Measurements from ENCODE around the gene DNASE1L1. TPM values are rescaled to one million over a fixed set of nuclear protein-coding genes. Genes with fewer than 3 reads are reported as not detected.

The DNASE1L1 gene
- polyA plus RNA-seq, 1 donor (not counting 4 experiments of a cell fraction or from before 2014, with no cell fraction given) = 17.1 TPM

- H3K27ac ChIP-seq (ENCODE audit: control insufficient read depth, insufficient read depth, low read length) = peak overlapping the region; percentile 90
- peaks cover 70% of the 10 kb centered on the region for H3K79me2 ChIP-seq (ENCODE audit: control insufficient read depth, insufficient read depth, low read length)
- H3K9me3 ChIP-seq (ENCODE audit: control insufficient read depth, low read depth, low read length) = no peaks in the 10 kb centered on the region
- H3K27me3 ChIP-seq (ENCODE audit: control insufficient read depth, extremely low read depth, insufficient read depth, low read length) = no peaks in the 10 kb centered on the region
- H3K4me1 ChIP-seq (ENCODE audit: control insufficient read depth, extremely low read depth, insufficient read depth, low read length) = peaks cover 24% of the 10 kb centered on the region
- dilution Hi-C loops (cut with MboI; ENCODE audit: extremely low pct_ligation_motif_present, low sequenced_read_pairs) = no loop called here
- no peak overlapping the region for H2AFZ ChIP-seq (ENCODE audit: control insufficient read depth, low read length)
- TF ChIP-seq EZH2 (IDR thresholded peaks at IDR 0.05; ENCODE audit: low read length) (no peak), CTCF (optimal IDR thresholded peaks at IDR 0.05 in 1 of 3, IDR thresholded peaks at IDR 0.05 in 1 of 3, conservative IDR thresholded peaks at IDR 0.05 in 1 of 3; ENCODE audit: extremely low read depth in 1 of 3, insufficient read depth in 2 of 3, low read length in 3 of 3) (no peak)
- peaks cover 10 to 16% of the 10 kb centered on the region in 2 experiments for H3K36me3 ChIP-seq (ENCODE audit: control insufficient read depth in 2 of 2, extremely low read depth in 1 of 2, insufficient read depth in 2 of 2, low read length in 2 of 2)
- no peak for FAIRE-seq
- H3K4me2 ChIP-seq (ENCODE audit: control insufficient read depth, extremely low read depth, insufficient read depth, low read depth, low read length) = peak overlapping the region; percentile 73
- no peak for DNase-seq (ENCODE audit: low read depth, low spot score)
- H3K4me3 ChIP-seq (ENCODE audit: control insufficient read depth in 2 of 3, extremely low read depth in 1 of 3, insufficient read depth in 2 of 3, low read depth in 1 of 3, low read length in 3 of 3) = peak overlapping the region in 2 of 3 experiments; percentile 39 to 68
- H4K20me1 ChIP-seq (ENCODE audit: control insufficient read depth, extremely low read depth, insufficient read depth, low read length) = peaks cover 9% of the 10 kb centered on the region
- no peaks in the 10 kb centered on the region for H3K9me1 ChIP-seq (ENCODE audit: control insufficient read depth, extremely low read depth, insufficient read depth, low read length)
- H3K9ac ChIP-seq (ENCODE audit: control insufficient read depth, extremely low read depth, insufficient read depth, low read length) = peak overlapping the region; percentile 80
Observed at GRCh38 chrX:154367474-154368308, 41.4 kb downstream of the DNASE1L1 start.

GRCh38 chrX:154366666-154367055 lies 42.4 kb downstream of the DNASE1L1 start:
- Histone ChIP-seq H3K79me2 (ENCODE audit: control insufficient read depth, insufficient read depth, low read length) (peaks cover 79% of the 10 kb centered on the region), H3K9ac (ENCODE audit: control insufficient read depth, extremely low read depth, insufficient read depth, low read length) (peak overlapping the region; percentile 80), H4K20me1 (ENCODE audit: control insufficient read depth, extremely low read depth, insufficient read depth, low read length) (peaks cover 17% of the 10 kb centered on the region), H2AFZ (ENCODE audit: control insufficient read depth, low read length) (no peak overlapping the region), H3K9me3 (ENCODE audit: control insufficient read depth, low read depth, low read length) (no peaks in the 10 kb centered on the region), H3K4me2 (ENCODE audit: control insufficient read depth, extremely low read depth, insufficient read depth, low read depth, low read length) (no peak overlapping the region), H3K27ac (ENCODE audit: control insufficient read depth, insufficient read depth, low read length) (peak overlapping the region; percentile 22), H3K36me3 (ENCODE audit: control insufficient read depth in 2 of 2, extremely low read depth in 1 of 2, insufficient read depth in 2 of 2, low read length in 2 of 2) (peaks cover 11 to 16% of the 10 kb centered on the region in 2 experiments), H3K4me1 (ENCODE audit: control insufficient read depth, extremely low read depth, insufficient read depth, low read length) (peaks cover 16% of the 10 kb centered on the region), H3K27me3 (ENCODE audit: control insufficient read depth, extremely low read depth, insufficient read depth, low read length) (no peaks in the 10 kb centered on the region), H3K9me1 (ENCODE audit: control insufficient read depth, extremely low read depth, insufficient read depth, low read length) (no peaks in the 10 kb centered on the region), H3K4me3 (ENCODE audit: control insufficient read depth in 2 of 3, extremely low read depth in 1 of 3, insufficient read depth in 2 of 3, low read depth in 1 of 3, low read length in 3 of 3) (no peak overlapping the region)
- no peak for TF ChIP-seq CTCF (optimal IDR thresholded peaks at IDR 0.05 in 1 of 3, IDR thresholded peaks at IDR 0.05 in 1 of 3, conservative IDR thresholded peaks at IDR 0.05 in 1 of 3; ENCODE audit: extremely low read depth in 1 of 3, insufficient read depth in 2 of 3, low read length in 3 of 3)
- no peak for TF ChIP-seq EZH2 (IDR thresholded peaks at IDR 0.05; ENCODE audit: low read length)
- DNase-seq (ENCODE audit: low read depth, low spot score) (no peak), FAIRE-seq (no peak)
- dilution Hi-C loops (cut with MboI; ENCODE audit: extremely low pct_ligation_motif_present, low sequenced_read_pairs) = no loop called here

Data from keratinocyte (primary cell).